Measurements from ENCODE around the gene ID2. TPM values are rescaled to one million over a fixed set of nuclear protein-coding genes. Genes with fewer than 3 reads are reported as not detected.

Gene ID2
- total RNA-seq, 3 donors from 2014 or later, result 240 to 305 (median 260) TPM

- Histone ChIP-seq H3K4me3 (no peak overlapping the region), H3K9me3 (no peaks in the 10 kb centered on the region), H3K4me1 (no peaks in the 10 kb centered on the region), H3K27me3 (no peaks in the 10 kb centered on the region), H3K36me3 (no peaks in the 10 kb centered on the region), H3K27ac (no peak overlapping the region)
- intact Hi-C loops (cut with DNase I; ENCODE audit: low total_unique reads), result no loop called here
- no peak for TF ChIP-seq POLR2AphosphoS5 (IDR thresholded peaks at IDR 0.05)
- no peak for TF ChIP-seq CTCF (IDR thresholded peaks at IDR 0.05)
- TF ChIP-seq POLR2A (IDR thresholded peaks at IDR 0.05), result no peak
- no peak for DNase-seq (ENCODE audit: low spot score in 2 of 2)
Measured at GRCh38 chr2:8654041-8654440, 27.8 kb upstream of the ID2 start.

- Histone ChIP-seq H3K36me3 (no peaks in the 10 kb centered on the region), H3K27ac (no peak overlapping the region), H3K9me3 (no peaks in the 10 kb centered on the region), H3K4me1 (no peaks in the 10 kb centered on the region), H3K27me3 (no peaks in the 10 kb centered on the region), H3K4me3 (no peak overlapping the region)
- DNase-seq (ENCODE audit: low spot score in 2 of 2), result no peak
- intact Hi-C loops (cut with DNase I; ENCODE audit: low total_unique reads), result no loop called here
- TF ChIP-seq CTCF (IDR thresholded peaks at IDR 0.05) (no peak), POLR2A (IDR thresholded peaks at IDR 0.05) (no peak), POLR2AphosphoS5 (IDR thresholded peaks at IDR 0.05) (no peak)
Measured at GRCh38 chr2:8654483-8654882, 27.4 kb upstream of the ID2 start.

GRCh38 chr2:8656160-8656641, 25.7 kb upstream of the ID2 start:
- no peaks in the 10 kb centered on the region for H3K36me3 ChIP-seq
- TF ChIP-seq CTCF (IDR thresholded peaks at IDR 0.05), result no peak
- no peak for TF ChIP-seq POLR2AphosphoS5 (IDR thresholded peaks at IDR 0.05)
- TF ChIP-seq POLR2A (IDR thresholded peaks at IDR 0.05), result no peak

GRCh38 chr2:8656811-8657210, 25.0 kb upstream of the ID2 start:
- H3K4me1 ChIP-seq, result no peaks in the 10 kb centered on the region
- H3K9me3 ChIP-seq, result no peaks in the 10 kb centered on the region
- H3K27ac ChIP-seq, result peak overlapping the region in 1 of 2 donors; percentile 1
- no peaks in the 10 kb centered on the region for H3K36me3 ChIP-seq
- intact Hi-C loops (cut with DNase I; ENCODE audit: low total_unique reads), result no loop called here
- no peak overlapping the region for H3K4me3 ChIP-seq
- TF ChIP-seq POLR2A (IDR thresholded peaks at IDR 0.05), result no peak
- TF ChIP-seq POLR2AphosphoS5 (IDR thresholded peaks at IDR 0.05), result no peak
- no peak for TF ChIP-seq CTCF (IDR thresholded peaks at IDR 0.05)
- DNase-seq (ENCODE audit: low spot score in 2 of 2), result no peak
- no peaks in the 10 kb centered on the region for H3K27me3 ChIP-seq

More at GRCh38 chr2:8656160-8656641, 25.7 kb upstream of the ID2 start:
- intact Hi-C loops (cut with DNase I; ENCODE audit: low total_unique reads), result no loop called here
- Histone ChIP-seq H3K4me1 (no peaks in the 10 kb centered on the region), H3K4me3 (no peak overlapping the region), H3K27ac (peak overlapping the region in 1 of 2 donors; percentile 1), H3K27me3 (no peaks in the 10 kb centered on the region), H3K9me3 (no peaks in the 10 kb centered on the region)
- DNase-seq (ENCODE audit: low spot score in 2 of 2), result no peak

GRCh38 chr2:8657423-8658062, 24.3 kb upstream of the ID2 start:
- Histone ChIP-seq H3K27me3 (no peaks in the 10 kb centered on the region), H3K4me1 (no peaks in the 10 kb centered on the region), H3K36me3 (no peaks in the 10 kb centered on the region), H3K4me3 (no peak overlapping the region), H3K9me3 (no peaks in the 10 kb centered on the region), H3K27ac (no peak overlapping the region)
- intact Hi-C loops (cut with DNase I; ENCODE audit: low total_unique reads), result no loop called here
- TF ChIP-seq POLR2A (IDR thresholded peaks at IDR 0.05) (no peak), POLR2AphosphoS5 (IDR thresholded peaks at IDR 0.05) (no peak), CTCF (IDR thresholded peaks at IDR 0.05) (no peak)
- DNase-seq (ENCODE audit: low spot score in 2 of 2), result no peak

Data from breast epithelium (tissue), 4 donors.